CD4-positive, alpha-beta T cell treated with Interleukin-4 for 4 hours (primary cell): ENCODE measurements around the gene CD14.
"Not testable (repeated sequence)": the region's sequence is repeated elsewhere in the genome, so short reads cannot be mapped to it uniquely, and the experiment has no call there.

Experiments
- DNase-seq: peaks from one replicate; pipeline ENCODE4 v3.0.0-alpha.2; 2020

The CD14 gene

DNA sequence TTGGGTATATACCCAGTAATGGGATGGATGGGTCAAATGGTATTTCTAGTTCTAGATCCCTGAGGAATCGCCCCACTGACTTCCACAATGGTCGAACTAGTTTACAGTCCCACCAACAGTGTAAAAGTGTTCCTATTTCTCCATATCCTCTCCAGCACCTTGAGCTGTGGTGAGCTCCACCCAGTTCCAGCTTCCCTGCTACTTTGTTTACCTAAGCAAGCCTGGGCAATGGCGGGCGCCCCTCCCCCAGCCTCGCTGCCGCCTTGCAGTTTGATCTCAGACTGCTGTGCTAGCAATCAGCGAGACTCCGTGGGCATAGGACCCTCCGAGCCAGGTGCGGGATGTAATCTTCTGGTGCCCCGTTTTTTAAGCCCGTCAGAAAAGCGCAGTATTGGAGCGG is 39.9 kb downstream of the CD14 start:
- DNase-seq, result not testable (repeated sequence)

DNA sequence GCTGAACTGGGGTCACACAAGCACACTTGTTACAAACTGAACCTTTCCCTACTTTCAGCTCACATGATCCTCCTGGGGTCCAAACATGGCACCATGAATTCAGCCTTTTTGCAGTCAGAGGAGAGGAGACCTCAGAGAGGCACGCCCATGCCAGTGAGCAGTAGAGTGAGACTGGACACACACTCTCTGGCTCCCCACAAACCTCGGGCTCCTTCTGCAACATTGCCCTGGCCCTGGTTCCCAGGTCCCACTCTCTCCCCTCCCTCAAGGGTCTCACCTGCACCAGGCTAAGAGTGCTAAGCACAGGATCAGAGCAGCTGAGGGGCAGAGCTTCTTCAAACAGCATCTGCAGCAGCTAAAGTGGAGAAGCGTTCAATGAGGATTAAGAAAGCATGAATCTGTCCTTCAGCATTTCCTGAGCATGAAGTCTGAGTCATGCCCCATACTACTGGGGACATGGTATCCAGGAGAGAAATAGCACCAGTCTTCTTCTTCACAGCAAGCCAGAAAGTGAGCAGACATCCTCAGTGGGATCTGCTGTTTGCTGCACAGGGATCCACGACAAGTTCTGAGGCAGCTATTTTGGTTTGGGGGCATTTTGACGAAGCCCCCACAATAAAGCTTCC is 41.1 kb downstream of the CD14 start:
- DNase-seq, result no peak

DNA sequence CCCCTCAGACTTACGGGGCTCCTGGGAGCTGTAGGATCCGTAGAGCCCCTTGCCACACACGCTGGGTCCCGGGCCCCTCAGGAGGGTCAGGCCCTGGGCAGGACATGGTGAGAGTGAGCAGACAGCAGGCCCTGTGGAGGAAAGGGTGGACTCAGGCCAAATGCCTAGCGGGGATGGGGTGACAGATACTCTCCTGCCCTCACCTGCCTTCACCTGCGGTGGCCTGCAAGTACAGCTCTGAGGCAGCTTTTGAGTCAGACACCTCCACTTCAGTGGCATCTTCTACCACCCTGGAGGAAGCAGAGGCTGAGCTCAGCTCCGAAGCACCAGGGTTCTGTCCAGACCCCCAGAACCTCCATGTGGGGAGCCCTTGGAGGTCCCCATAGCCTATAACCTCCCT is 42.1 kb downstream of the CD14 start:
- no peak for DNase-seq

DNA sequence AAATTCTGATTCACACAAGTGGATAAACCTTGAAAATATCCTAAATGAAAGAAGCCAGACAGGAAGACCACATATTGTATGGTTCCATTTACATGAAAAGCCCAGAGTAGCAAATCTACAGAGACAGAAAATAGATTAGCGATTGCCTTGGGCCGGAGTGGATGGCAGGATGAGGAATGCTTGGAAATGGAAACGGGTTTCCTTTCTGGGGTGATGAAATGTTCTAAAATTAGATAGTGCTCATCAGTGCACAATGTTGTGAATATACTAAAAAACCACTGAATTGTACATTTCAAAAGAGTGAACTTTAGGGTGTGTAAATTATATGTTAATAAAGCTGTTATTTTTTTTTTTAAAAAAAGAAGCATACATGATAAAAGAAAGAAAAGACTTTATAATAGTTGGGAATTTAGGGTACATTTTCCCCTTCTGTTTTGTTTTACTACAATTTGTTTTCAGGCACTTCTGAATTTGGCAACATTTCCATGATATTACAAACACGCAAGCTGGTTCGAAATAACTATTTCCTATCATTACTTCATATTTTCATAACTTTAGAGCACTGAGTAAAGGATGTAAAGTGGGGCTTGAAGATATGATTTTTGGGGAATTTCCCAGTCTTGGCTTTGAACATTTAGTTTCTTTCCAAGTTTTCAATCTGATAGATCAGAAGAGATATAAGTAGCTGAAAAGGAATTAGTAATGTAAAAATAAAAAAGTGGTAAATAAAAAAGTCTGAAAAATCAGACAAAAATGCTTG is 44.5 kb downstream of the CD14 start:
- no peak for DNase-seq

DNA sequence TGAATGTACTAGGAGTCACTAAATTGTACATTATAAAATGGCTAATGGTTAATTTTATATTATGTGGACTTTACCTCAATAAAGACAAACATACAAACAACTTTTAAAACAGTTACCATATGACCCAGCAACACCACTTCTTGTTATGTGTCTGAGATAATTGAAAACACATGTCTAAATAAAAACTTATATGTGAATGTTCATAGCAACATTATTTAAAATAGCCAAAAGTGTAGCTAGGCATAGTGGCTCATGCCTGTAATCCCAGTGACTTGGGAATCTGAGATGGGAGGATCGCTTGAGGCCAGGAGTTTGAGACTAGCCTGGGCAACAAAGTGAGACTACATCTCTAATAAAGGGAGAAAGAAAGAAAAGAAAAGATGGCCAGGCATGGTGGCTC is 45.5 kb downstream of the CD14 start:
- no peak for DNase-seq
